K562 (cell line): ENCODE data around the gene PPP1R9B.
A peak's percentile ranks its signal among the peaks of the same experiment; 100 is the strongest.

ENCODE experiments used
- CBFB ChIP-seq: sonication (generic); formaldehyde crosslinking; IDR thresholded peaks from 2 replicates; pipeline ENCODE4 v1.4.0; 2020; ENCODE audit warnings: mild to moderate bottlenecking, missing genetic modification reagents
- MIER1 ChIP-seq: fragments of 450-650 bp; IDR thresholded peaks from 2 replicates; pipeline ENCODE4 v1.6.1; 2016; ENCODE audit warnings: antibody characterized with exemption, mild to moderate bottlenecking, low read depth
- ZNF583 ChIP-seq: fragments of 250-450 bp; sonication (Bioruptor Pico); IDR thresholded peaks from 2 replicates; pipeline ENCODE4 v1.4.0; 2020
- TF ChIP-seq, protein P1 (sequence below), 3 experiments: IDR thresholded peaks in 2 of 3; conservative IDR thresholded peaks in 1 of 3; 2 replicates each; pipeline ENCODE4 v1.5.1; 2011 to 2012; ENCODE audit warnings: low read length in 3 of 3, mild to moderate bottlenecking in 3 of 3, control low read depth in 2 of 3, improper control_type of control experiment in 1 of 3, inconsistent platforms in 1 of 3, low read depth in 1 of 3, mixed read lengths in 1 of 3, moderate library complexity in 1 of 3; ENCODE audit not compliant: insufficient read depth in 2 of 3

DNA sequence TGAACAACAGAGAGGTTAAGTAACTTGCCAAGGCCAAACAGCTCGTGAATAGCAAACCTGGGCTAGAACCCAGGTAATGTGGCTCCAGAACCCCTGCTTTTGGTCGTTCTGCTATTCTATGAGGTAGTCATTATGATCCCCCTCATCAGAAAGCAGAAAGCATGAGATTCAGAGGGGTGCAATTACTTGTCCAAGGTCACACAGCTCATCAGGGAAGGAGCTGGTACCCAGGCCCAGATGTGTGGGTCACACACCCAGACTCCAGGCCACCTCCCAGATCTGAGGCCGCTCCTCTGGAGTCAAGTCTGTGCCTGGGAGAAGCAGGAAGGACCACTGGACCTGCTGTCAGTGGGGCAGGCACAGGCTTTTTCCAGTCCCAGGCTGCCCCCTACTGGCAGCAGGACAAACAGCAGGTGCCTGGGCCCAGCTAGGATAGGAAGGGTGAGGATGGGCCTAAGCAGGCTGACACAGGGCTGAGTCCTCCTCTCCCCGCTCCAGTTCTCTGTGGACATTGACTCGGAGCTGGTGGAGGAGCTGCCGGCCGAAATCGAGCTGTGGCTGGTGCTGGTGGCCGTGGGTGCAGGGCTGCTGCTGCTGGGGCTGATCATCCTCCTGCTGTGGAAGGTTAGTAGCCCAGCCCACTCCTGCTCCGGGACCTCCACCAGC, 63.1 kb downstream of the PPP1R9B start:
- TF ChIP-seq, protein P1, sequence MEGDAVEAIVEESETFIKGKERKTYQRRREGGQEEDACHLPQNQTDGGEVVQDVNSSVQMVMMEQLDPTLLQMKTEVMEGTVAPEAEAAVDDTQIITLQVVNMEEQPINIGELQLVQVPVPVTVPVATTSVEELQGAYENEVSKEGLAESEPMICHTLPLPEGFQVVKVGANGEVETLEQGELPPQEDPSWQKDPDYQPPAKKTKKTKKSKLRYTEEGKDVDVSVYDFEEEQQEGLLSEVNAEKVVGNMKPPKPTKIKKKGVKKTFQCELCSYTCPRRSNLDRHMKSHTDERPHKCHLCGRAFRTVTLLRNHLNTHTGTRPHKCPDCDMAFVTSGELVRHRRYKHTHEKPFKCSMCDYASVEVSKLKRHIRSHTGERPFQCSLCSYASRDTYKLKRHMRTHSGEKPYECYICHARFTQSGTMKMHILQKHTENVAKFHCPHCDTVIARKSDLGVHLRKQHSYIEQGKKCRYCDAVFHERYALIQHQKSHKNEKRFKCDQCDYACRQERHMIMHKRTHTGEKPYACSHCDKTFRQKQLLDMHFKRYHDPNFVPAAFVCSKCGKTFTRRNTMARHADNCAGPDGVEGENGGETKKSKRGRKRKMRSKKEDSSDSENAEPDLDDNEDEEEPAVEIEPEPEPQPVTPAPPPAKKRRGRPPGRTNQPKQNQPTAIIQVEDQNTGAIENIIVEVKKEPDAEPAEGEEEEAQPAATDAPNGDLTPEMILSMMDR (IDR thresholded peaks at IDR 0.05 in 2 of 3, conservative IDR thresholded peaks at IDR 0.05 in 1 of 3; ENCODE audit: insufficient read depth in 2 of 3, low read depth in 1 of 3, low read length in 3 of 3), result peak; percentile 91 to 97 (median 96)
- TF ChIP-seq CBFB (no peak; the same call in 1 of the 2 replicates), ZNF583 (CRISPR knock-in tag) (no peak), MIER1 (no peak)
